Endodermal cell (in vitro differentiated cells): Measurements from ENCODE around the gene DLAT. TPM values are rescaled to one million over a fixed set of nuclear protein-coding genes. Genes with fewer than 3 reads are reported as not detected.
A peak's percentile ranks its signal among the peaks of the same experiment; 100 is the strongest.

ENCODE experiments used
- DNase-seq: peaks from one replicate; pipeline ENCODE4 v3.0.0-alpha.2; 2017
- H3K27ac ChIP-seq: 2 replicates; pipeline ENCODE4 v1.5.1; 2013; ENCODE audit warnings: mild to moderate bottlenecking, low read depth, low read length, moderate library complexity
- H3K27me3 ChIP-seq: 2 replicates; pipeline ENCODE4 v1.6.1; 2013; ENCODE audit warnings: mild to moderate bottlenecking, low read length, moderate library complexity; ENCODE audit not compliant: insufficient read depth, control insufficient read depth, poor library complexity, severe bottlenecking
- H3K36me3 ChIP-seq: 2 replicates; pipeline ENCODE4 v1.7.0; 2013; ENCODE audit warnings: mild to moderate bottlenecking, low read length, moderate library complexity; ENCODE audit not compliant: control insufficient read depth, insufficient read depth
- H3K4me1 ChIP-seq: one replicate; pipeline ENCODE4 v1.7.0; 2013; ENCODE audit warnings: low read length; ENCODE audit not compliant: control insufficient read depth, insufficient read depth
- H3K4me3 ChIP-seq: 2 replicates; pipeline ENCODE4 v1.5.1; 2013; ENCODE audit warnings: mild to moderate bottlenecking, low read length, moderate library complexity
- H3K9ac ChIP-seq: 2 replicates; pipeline ENCODE4 v1.6.1; 2013; ENCODE audit warnings: mild to moderate bottlenecking, low read length, moderate library complexity; ENCODE audit not compliant: poor library complexity, severe bottlenecking; ENCODE audit errors: extremely low read depth
- H3K9me3 ChIP-seq: 2 replicates; pipeline ENCODE4 v1.6.1; 2013; ENCODE audit warnings: mild to moderate bottlenecking, low read length, moderate library complexity; ENCODE audit not compliant: control insufficient read depth
- H3K27ac Mint-ChIP-seq: 2 replicates; pipeline ENCODE4 v1.8.0; 2020; ENCODE audit warnings: mixed read lengths
- H3K27me3 Mint-ChIP-seq: 2 replicates; pipeline ENCODE4 v1.8.0; 2021; ENCODE audit warnings: mild to moderate bottlenecking, mixed read lengths; ENCODE audit not compliant: insufficient read depth
- H3K36me3 Mint-ChIP-seq: 2 replicates; pipeline ENCODE4 v1.8.0; 2020; ENCODE audit warnings: low read depth, mixed read lengths
- H3K4me1 Mint-ChIP-seq: 2 replicates; pipeline ENCODE4 v1.8.0; 2020; ENCODE audit warnings: mixed read lengths
- H3K4me3 Mint-ChIP-seq: 2 replicates; pipeline ENCODE4 v1.8.0; 2020; ENCODE audit warnings: mild to moderate bottlenecking, moderate library complexity, mixed read lengths
- H3K9me3 Mint-ChIP-seq: 2 replicates; pipeline ENCODE4 v1.8.0; 2020; ENCODE audit warnings: mild to moderate bottlenecking, mixed read lengths
- CTCF ChIP-seq: fragments of 200-600 bp; sonication (generic); conservative IDR thresholded peaks from 2 replicates; pipeline ENCODE4 v1.5.0; 2021; ENCODE audit warnings: antibody characterized with exemption, mild to moderate bottlenecking
- WGBS, 2 experiments: methylation state at CpG; one replicate each; pipeline versions ENCODE4 v1.1.5 to v1.1.7; 2013; ENCODE audit warnings: missing lambda C conversion rate in 2 of 2, mixed read lengths in 1 of 2; ENCODE audit not compliant: insufficient coverage in 1 of 2, insufficient read length in 1 of 2; 5-methylcytosine and 5-hydroxymethylcytosine counted together
- total RNA-seq, 2 donors: library from RNA; stranded (reverse); fragmentation: NEBNext Ultra II Directional in 1 of 2; extraction: Animal tissue kit (Norgen Biotek cat#: 25700) in 1 of 2; gene quantifications; 2 replicates in 1 of 2; 3 replicates in 1 of 2; pipeline ENCODE4 v1.2.1, GENCODE V29; 2021

The DLAT gene
- total RNA-seq, 2 donors from 2014 or later: 46.1 to 53.2 TPM

- TF ChIP-seq CTCF: no peak
- Mint-ChIP-seq H3K27me3 (peaks cover 15% of the 10 kb centered on the region), H3K4me1 (peaks cover 23% of the 10 kb centered on the region), H3K27ac (peak overlapping the region; percentile 13), H3K36me3 (no peaks in the 10 kb centered on the region), H3K4me3 (peak overlapping the region; percentile 62), H3K9me3 (no peaks in the 10 kb centered on the region)
- H3K27ac ChIP-seq: no peak overlapping the region
- no peaks in the 10 kb centered on the region for H3K9me3 ChIP-seq
- no peak overlapping the region for H3K9ac ChIP-seq
- DNase-seq: no peak
- no peaks in the 10 kb centered on the region for H3K4me1 ChIP-seq
- peaks cover 19% of the 10 kb centered on the region for H3K27me3 ChIP-seq
- peak overlapping the region; percentile 73 for H3K4me3 ChIP-seq
- no peaks in the 10 kb centered on the region for H3K36me3 ChIP-seq
- 5 to 6% methylated on average over 3 to 19 of the region's 21 CpGs for WGBS, 2 experiments
Measured at GRCh38 chr11:111976767-111977145, 48.5 kb upstream of the DLAT start.

- no peaks in the 10 kb centered on the region for H3K9me3 Mint-ChIP-seq
- TF ChIP-seq CTCF: no peak
- H3K36me3 Mint-ChIP-seq: no peaks in the 10 kb centered on the region
- peaks cover 30% of the 10 kb centered on the region for H3K4me1 Mint-ChIP-seq
- H3K27ac Mint-ChIP-seq: no peak overlapping the region
- no peaks in the 10 kb centered on the region for H3K36me3 ChIP-seq
- H3K4me1 ChIP-seq: peaks cover 3% of the 10 kb centered on the region
- no peak overlapping the region for H3K9ac ChIP-seq
- no peaks in the 10 kb centered on the region for H3K9me3 ChIP-seq
- peaks cover 19% of the 10 kb centered on the region for H3K27me3 ChIP-seq
- peak; percentile 85 for DNase-seq
- H3K27ac ChIP-seq: no peak overlapping the region
- H3K4me3 Mint-ChIP-seq: peak overlapping the region; percentile 62
- peak overlapping the region; percentile 78 for H3K4me3 ChIP-seq
- peaks cover 15% of the 10 kb centered on the region for H3K27me3 Mint-ChIP-seq
- WGBS, 2 experiments: 0 to 3% methylated on average over 11 to 62 of the region's 65 CpGs
Measured at GRCh38 chr11:111977146-111978027, 47.8 kb upstream of the DLAT start.

GRCh38 chr11:111978028-111978771 lies 47.0 kb upstream of the DLAT start:
- peaks cover 15% of the 10 kb centered on the region for H3K27me3 Mint-ChIP-seq
- 2 to 10% methylated on average over 5 to 8 of the region's 8 CpGs for WGBS, 2 experiments
- Histone ChIP-seq H3K9ac (no peak overlapping the region), H3K4me1 (peaks cover 10% of the 10 kb centered on the region), H3K36me3 (no peaks in the 10 kb centered on the region), H3K27me3 (peaks cover 19% of the 10 kb centered on the region), H3K4me3 (peak overlapping the region; percentile 78), H3K27ac (no peak overlapping the region), H3K9me3 (no peaks in the 10 kb centered on the region)
- H3K36me3 Mint-ChIP-seq: no peaks in the 10 kb centered on the region
- H3K9me3 Mint-ChIP-seq: no peaks in the 10 kb centered on the region
- H3K4me3 Mint-ChIP-seq: peak overlapping the region; percentile 62
- no peak overlapping the region for H3K27ac Mint-ChIP-seq
- DNase-seq: peak; percentile 92
- peaks cover 37% of the 10 kb centered on the region for H3K4me1 Mint-ChIP-seq
- peak; percentile 29 for TF ChIP-seq CTCF
